Spinal cord (tissue), 10 donors: Measurements from ENCODE around the gene SPACA9. TPM values are rescaled to one million over a fixed set of nuclear protein-coding genes. Genes with fewer than 3 reads are reported as not detected.

Source experiments
- DNase-seq, 6 donors: peaks; one replicate each; pipeline versions ENCODE4 v3.0.0 to v3.0.0-alpha.2; 2013 to 2015; ENCODE audit warnings: low spot score in 6 of 6, low read depth in 4 of 6
- H3K27ac ChIP-seq: one replicate; pipeline ENCODE4 v1.5.1; 2013; ENCODE audit warnings: low read depth, low read length, control low read depth
- H3K27me3 ChIP-seq: one replicate; pipeline ENCODE4 v1.6.1; 2013; ENCODE audit warnings: low read length; ENCODE audit not compliant: control insufficient read depth, insufficient read depth
- H3K36me3 ChIP-seq: one replicate; pipeline ENCODE4 v1.6.1; 2013; ENCODE audit warnings: low read length; ENCODE audit not compliant: control insufficient read depth, insufficient read depth
- H3K4me1 ChIP-seq: one replicate; pipeline ENCODE4 v1.6.1; 2013; ENCODE audit warnings: low read length; ENCODE audit not compliant: control insufficient read depth, insufficient read depth
- H3K4me3 ChIP-seq: one replicate; pipeline ENCODE4 v1.5.1; 2013; ENCODE audit warnings: low read depth, low read length, control low read depth
- H3K9me3 ChIP-seq: one replicate; pipeline ENCODE4 v1.6.1; 2013; ENCODE audit warnings: low read length; ENCODE audit not compliant: control insufficient read depth, insufficient read depth
- WGBS: methylation state at CpG from one replicate; pipeline ENCODE4 v1.1.5; 2013; ENCODE audit warnings: missing lambda C conversion rate; ENCODE audit not compliant: insufficient coverage; 5-methylcytosine and 5-hydroxymethylcytosine counted together
- long read RNA-seq, 4 donors: transcript quantifications; one replicate each; lab custom pipeline, GENCODE V29; 2026
- polyA plus RNA-seq, 2 donors: library from polyadenylated mRNA; unstranded; fragments of 120-200 nt; gene quantifications; one replicate each; pipeline ENCODE4 v1.2.1, GENCODE V29; 2013; ENCODE audit not compliant: insufficient read length in 2 of 2
- total RNA-seq, 2 donors: library from RNA; depleted of rRNA in 1 of 2; stranded (reverse); fragments of 120-200 nt in 1 of 2; fragments of >200 nt in 1 of 2; gene quantifications; one replicate each; pipeline versions ENCODE4 v1.2.3 to v1.2.4, GENCODE V29; 2013 to 2014
- donor health status: healthy.

SPACA9 gene
- total RNA-seq (10 to 100 TPM in 1 of 2 donors, 1 to 10 TPM in 1; 3.4 to 10.1 TPM), polyA plus RNA-seq (10 to 100 TPM; 13.9 to 15.1 TPM)
- long read RNA-seq, donor 1, partial matches to known transcripts: 5 of 10 reads
- long read RNA-seq, donor 1, other reads (novel, unspliced or antisense): 0 of 10 reads
- long read RNA-seq, donor 2, partial matches to known transcripts: 0 of 1 reads
- long read RNA-seq, donor 2, other reads (novel, unspliced or antisense): 0 of 1 reads
- long read RNA-seq, donor 3, partial matches to known transcripts: 0 of 1 reads
- long read RNA-seq, donor 3, other reads (novel, unspliced or antisense): 0 of 1 reads
- long read RNA-seq, donor 4, partial matches to known transcripts: 0 of 3 reads
- long read RNA-seq, donor 4, other reads (novel, unspliced or antisense): 0 of 3 reads

DNA sequence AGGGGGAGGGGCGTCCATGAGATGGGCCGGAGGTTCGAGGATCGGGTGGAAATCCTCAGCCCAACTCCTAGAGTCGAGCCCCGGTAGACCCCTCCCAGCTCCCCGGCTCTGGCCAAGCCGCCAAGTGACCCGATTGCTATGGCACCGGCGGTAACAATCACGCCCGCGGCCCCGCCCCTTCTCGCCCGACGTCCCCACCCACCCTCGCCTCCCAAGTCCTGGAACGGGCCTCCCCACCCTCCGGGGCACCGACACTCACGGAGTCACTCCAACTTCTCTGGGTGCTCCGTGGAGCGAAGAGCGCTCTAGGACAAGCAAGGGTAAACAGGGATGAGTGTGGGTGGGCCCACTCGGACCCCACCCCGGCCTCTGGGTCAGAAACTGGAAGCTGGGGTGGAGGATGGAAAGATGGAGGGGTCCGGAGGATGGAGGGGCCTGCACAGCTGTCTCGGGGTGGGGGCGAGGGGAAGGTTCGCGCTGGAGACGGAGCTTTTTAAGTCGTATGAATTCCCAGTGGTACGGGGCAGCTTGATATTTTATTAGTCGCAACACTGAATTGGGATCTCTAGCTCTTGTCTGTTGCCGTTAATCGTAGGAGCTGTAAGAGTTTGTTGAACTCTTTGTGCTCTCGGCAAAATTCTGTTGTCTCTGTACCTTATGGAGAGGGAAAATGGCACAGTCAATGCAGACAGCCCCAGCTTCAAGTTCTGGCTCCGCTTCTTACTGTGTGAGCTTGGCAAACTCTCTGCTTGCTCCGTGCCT is at the start of gene SPACA9:
Gene SPACA9 (plus strand): TSS at position 204 of the 762 bp plus-strand sequence. CDS start 5,050 bp downstream, outside the sequence.
- Histone ChIP-seq H3K4me3 (peak within 1 kb of the TSS; percentile 98), H3K36me3 (peaks cover 14% of the 10 kb centered on the region), H3K4me1 (peaks cover 14% of the 10 kb centered on the region), H3K27me3 (no peaks in the 10 kb centered on the region), H3K9me3 (no peaks in the 10 kb centered on the region), H3K27ac (peak within 1 kb of the TSS; percentile 76)
- DNase-seq: peak in 4 of 6 donors; percentile 7 to 77 (median 43)
- WGBS: 9% methylated on average over 38 of the region's 42 CpGs

GRCh38 chr9:132832171-132832881 is 46.4 kb upstream of the SPACA9 start:
- no peak for DNase-seq
- Histone ChIP-seq H3K36me3 (peaks cover 4% of the 10 kb centered on the region), H3K9me3 (no peaks in the 10 kb centered on the region), H3K4me1 (peaks cover 15% of the 10 kb centered on the region), H3K27me3 (peaks cover 10% of the 10 kb centered on the region), H3K4me3 (no peak overlapping the region), H3K27ac (no peak overlapping the region)
- WGBS: 85% methylated on average over 4 of the region's 9 CpGs

- WGBS: 11% methylated on average over 19 of the region's 24 CpGs
- Histone ChIP-seq H3K4me1 (peaks cover 15% of the 10 kb centered on the region), H3K4me3 (no peak overlapping the region), H3K27me3 (peaks cover 10% of the 10 kb centered on the region), H3K9me3 (no peaks in the 10 kb centered on the region), H3K27ac (no peak overlapping the region), H3K36me3 (no peaks in the 10 kb centered on the region)
- DNase-seq: peak in 2 of 6 donors; percentile 60 to 80
Measured at GRCh38 chr9:132833550-132834121, 45.1 kb upstream of the SPACA9 start.

DNA sequence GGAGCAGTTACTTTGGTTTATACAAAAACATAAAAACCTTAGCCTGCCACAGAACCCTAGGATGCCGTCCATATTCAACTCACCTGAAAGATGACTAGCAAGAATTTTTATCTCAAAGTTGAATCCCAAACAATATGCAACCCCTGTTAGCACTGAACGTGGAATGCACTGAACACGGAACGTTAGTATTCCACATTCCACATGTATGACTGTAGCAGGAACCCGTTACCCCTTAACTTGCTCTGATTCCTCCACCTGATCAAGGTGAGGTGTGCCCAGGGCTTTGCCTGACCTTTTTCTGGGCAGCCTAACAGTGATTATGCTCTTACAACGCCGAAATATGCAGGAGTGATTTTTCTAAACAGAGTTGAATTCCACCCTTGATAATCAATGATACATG is 44.4 kb upstream of the SPACA9 start:
- H3K27me3 ChIP-seq: peaks cover 10% of the 10 kb centered on the region
- H3K9me3 ChIP-seq: no peaks in the 10 kb centered on the region
- H3K27ac ChIP-seq: no peak overlapping the region
- peaks cover 15% of the 10 kb centered on the region for H3K4me1 ChIP-seq
- no peak overlapping the region for H3K4me3 ChIP-seq
- DNase-seq: no peak
- WGBS: 90% methylated on average over 5 of the region's 7 CpGs
- H3K36me3 ChIP-seq: no peaks in the 10 kb centered on the region

GRCh38 chr9:132837501-132838286 is 41.0 kb upstream of the SPACA9 start:
- peak in 1 of 6 donors; percentile 73 for DNase-seq
- Histone ChIP-seq H3K27me3 (peaks cover 4% of the 10 kb centered on the region), H3K4me3 (no peak overlapping the region), H3K4me1 (peaks cover 14% of the 10 kb centered on the region), H3K27ac (no peak overlapping the region), H3K36me3 (peaks cover 2% of the 10 kb centered on the region), H3K9me3 (no peaks in the 10 kb centered on the region)
- WGBS: 91% methylated on average over 15 of the region's 16 CpGs

- WGBS: 100% methylated on average over 2 of the region's 4 CpGs
- no peaks in the 10 kb centered on the region for H3K9me3 ChIP-seq
- peaks cover 2% of the 10 kb centered on the region for H3K36me3 ChIP-seq
- H3K4me1 ChIP-seq: peaks cover 8% of the 10 kb centered on the region
- H3K27ac ChIP-seq: no peak overlapping the region
- H3K4me3 ChIP-seq: no peak overlapping the region
- no peak for DNase-seq
- no peaks in the 10 kb centered on the region for H3K27me3 ChIP-seq
Measured at GRCh38 chr9:132838291-132838690, 40.4 kb upstream of the SPACA9 start.

DNA sequence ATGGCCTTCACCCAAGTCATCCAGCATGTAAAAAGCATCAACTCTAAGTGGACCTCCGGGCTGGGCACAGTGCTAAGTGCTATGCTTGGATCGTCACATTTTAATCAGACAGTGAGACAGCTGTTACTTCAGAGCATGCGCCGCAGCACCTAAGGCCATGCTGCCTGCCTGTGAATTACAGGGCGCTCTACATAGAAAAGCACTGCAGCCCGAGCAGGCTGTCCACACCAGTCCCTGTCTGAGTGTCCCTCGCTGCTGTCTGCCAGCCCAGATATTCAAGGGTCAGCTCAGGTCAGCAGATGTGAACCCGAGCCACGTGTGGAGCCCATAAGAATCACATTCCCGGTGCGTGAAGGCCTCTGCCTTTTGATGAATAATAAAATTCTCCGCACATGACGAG is 37.7 kb upstream of the SPACA9 start:
- 74% methylated on average over 13 of the region's 13 CpGs for WGBS
- DNase-seq: no peak
- Histone ChIP-seq H3K4me3 (no peak overlapping the region), H3K27ac (no peak overlapping the region), H3K36me3 (peaks cover 2% of the 10 kb centered on the region), H3K9me3 (no peaks in the 10 kb centered on the region), H3K4me1 (no peaks in the 10 kb centered on the region), H3K27me3 (no peaks in the 10 kb centered on the region)

- Histone ChIP-seq H3K4me1 (peaks cover 5% of the 10 kb centered on the region), H3K9me3 (no peaks in the 10 kb centered on the region), H3K36me3 (peaks cover 8% of the 10 kb centered on the region), H3K4me3 (no peak overlapping the region), H3K27ac (no peak overlapping the region), H3K27me3 (no peaks in the 10 kb centered on the region)
- WGBS: 97% methylated on average over 2 of the region's 5 CpGs
- no peak for DNase-seq
Measured at GRCh38 chr9:132842124-132843044, 36.3 kb upstream of the SPACA9 start.
